Ovary (tissue), 9 donors: ENCODE results near the gene GPATCH4. TPM values are rescaled to one million over a fixed set of nuclear protein-coding genes. Genes with fewer than 3 reads are reported as not detected.
A peak's percentile ranks its signal among the peaks of the same experiment; 100 is the strongest.

Source experiments
- DNase-seq, 5 donors: peaks; one replicate each; pipeline ENCODE4 v3.0.0-alpha.2; 2019 to 2020
- H3K27ac ChIP-seq, 2 donors: fragments of 200-600 bp; one replicate each; pipeline versions ENCODE4 v1.5.1 to v1.8.0; 2019 to 2022
- H3K27me3 ChIP-seq: fragments of 200-600 bp; one replicate; pipeline ENCODE4 v1.8.0; 2022
- H3K36me3 ChIP-seq: fragments of 200-600 bp; sonication (generic); one replicate; pipeline ENCODE4 v1.5.1; 2019
- H3K4me1 ChIP-seq: one replicate; pipeline ENCODE4 v1.8.1; 2013; ENCODE audit warnings: mild to moderate bottlenecking, moderate library complexity; ENCODE audit not compliant: insufficient read depth
- H3K4me3 ChIP-seq: fragments of 200-600 bp; sonication (generic); one replicate; pipeline ENCODE4 v1.5.1; 2017
- H3K9me3 ChIP-seq, 2 donors: fragments of 200-600 bp in 1 of 2; sonication (generic) in 1 of 2; one replicate each; pipeline versions ENCODE4 v1.5.1 to v1.8.1; 2013 to 2019; ENCODE audit warnings: mild to moderate bottlenecking in 1 of 2, moderate library complexity in 1 of 2
- CTCF ChIP-seq, 3 donors: fragments of 450-650 bp in 2 of 3; fragments of 200-600 bp in 1 of 3; IDR thresholded peaks; one replicate each; pipeline versions ENCODE4 v1.5.1 to v1.8.0; 2016 to 2022; ENCODE audit warnings: antibody characterized with exemption in 3 of 3, mild to moderate bottlenecking in 1 of 3
- EP300 ChIP-seq: sonication (generic); formaldehyde crosslinking; IDR thresholded peaks from one replicate; pipeline ENCODE4 v1.6.1; 2017; ENCODE audit warnings: antibody characterized with exemption
- POLR2A ChIP-seq: fragments of 450-650 bp; IDR thresholded peaks from one replicate; pipeline ENCODE4 v1.6.1; 2017; ENCODE audit warnings: antibody characterized with exemption, mild to moderate bottlenecking, moderate library complexity
- WGBS, 3 donors: extraction: QIAGEN DNeasy Blood & Tissue Kit in 1 of 3; methylation state at CpG; one replicate each; pipeline versions ENCODE4 v1.1.5 to v1.1.7; 2013 to 2017; 5-methylcytosine and 5-hydroxymethylcytosine counted together
- intact Hi-C, 4 donors: fragments of 100-400 bp; cut with DNase I; formaldehyde crosslinking; loops; one replicate each; pipeline versions ENCODE4 v1.11.0 to v1.15.1; 2022 to 2023
- polyA plus RNA-seq, 2 donors: library from polyadenylated mRNA; stranded (reverse); fragments of 200-250 nt in 1 of 2; fragments of 350-450 nt in 1 of 2; fragmentation: Illumina TruSeq in 1 of 2; extraction: RNeasy Lipid Tissue Mini Kit (QIAGEN cat#74804) in 1 of 2; gene quantifications; one replicate each; pipeline ENCODE4 v1.2.3, GENCODE V29; 2013 to 2014
- total RNA-seq, 7 donors: library from RNA; depleted of rRNA in 2 of 7; stranded (reverse); fragments of >200 nt in 2 of 7; fragmentation: NEBNext Ultra II Directional in 3 of 7; extraction: Animal tissue kit (Norgen Biotek cat#: 25700) in 3 of 7; gene quantifications; one replicate each; pipeline versions ENCODE4 v1.1.0 to v1.2.4, GENCODE V29; 2016 to 2023
- donor health status: DM: no; HTN: no; CAD: no; lungs with moderate emphysema.
- donor health status: DM: no; HTN: no; CAD: no.
- donor health status: Bipolar disorder and iron deficiency.
- donor health status: DM: yes; HTN: yes; CAD: no.
- donor health status: DM: no; HTN: no; CAD: no.
- donor health status: DM: yes; HTN: yes; CAD: no.

The GPATCH4 gene
- total and polyA plus RNA-seq, 9 donors, result 10.0 to 45.1 (median 22.0) TPM

GRCh38 chr1:156624814-156625435 lies 23.6 kb upstream of the GPATCH4 start:
- Histone ChIP-seq H3K27me3 (no peaks in the 10 kb centered on the region), H3K4me1 (peaks cover 12% of the 10 kb centered on the region), H3K9me3 (no peaks in the 10 kb centered on the region), H3K27ac (peak overlapping the region in 1 of 2 donors; percentile 9), H3K36me3 (no peaks in the 10 kb centered on the region), H3K4me3 (peak overlapping the region; percentile 31)
- TF ChIP-seq EP300, result no peak
- TF ChIP-seq POLR2A, result no peak
- no peak for TF ChIP-seq CTCF (IDR thresholded peaks at IDR 0.05)
- 1% methylated on average over 44 to 55 of the region's 55 CpGs for WGBS, 3 donors
- intact Hi-C loops, result no loop called here
- no peak for DNase-seq

GRCh38 chr1:156623946-156624813 lies 22.9 kb upstream of the GPATCH4 start:
- H3K27ac ChIP-seq, result no peak overlapping the region
- intact Hi-C loops, result no loop called here
- peaks cover 12% of the 10 kb centered on the region for H3K4me1 ChIP-seq
- peak in 3 of 5 donors; percentile 44 to 65 (median 46) for DNase-seq
- 0 to 4% (median 3%) methylated on average over 74 to 87 of the region's 87 CpGs for WGBS, 3 donors
- peak overlapping the region; percentile 31 for H3K4me3 ChIP-seq
- no peaks in the 10 kb centered on the region for H3K27me3 ChIP-seq
- H3K9me3 ChIP-seq, result no peaks in the 10 kb centered on the region
- no peaks in the 10 kb centered on the region for H3K36me3 ChIP-seq
- TF ChIP-seq POLR2A (no peak), CTCF (IDR thresholded peaks at IDR 0.05) (no peak), EP300 (no peak)

- no peak overlapping the region for H3K27ac ChIP-seq
- H3K36me3 ChIP-seq, result no peaks in the 10 kb centered on the region
- WGBS, 3 donors, result 82 to 84% (median 84%) methylated on average over 6 of the region's 6 CpGs
- H3K27me3 ChIP-seq, result no peaks in the 10 kb centered on the region
- H3K4me1 ChIP-seq, result peaks cover 12% of the 10 kb centered on the region
- no peak overlapping the region for H3K4me3 ChIP-seq
- no peaks in the 10 kb centered on the region for H3K9me3 ChIP-seq
- DNase-seq, result no peak
- no peak for TF ChIP-seq POLR2A
- no peak for TF ChIP-seq CTCF (IDR thresholded peaks at IDR 0.05)
- no peak for TF ChIP-seq EP300
- intact Hi-C loops, result no loop called here
Measured at GRCh38 chr1:156622581-156623297, 21.5 kb upstream of the GPATCH4 start.

- Histone ChIP-seq H3K9me3 (no peaks in the 10 kb centered on the region), H3K4me1 (peaks cover 8% of the 10 kb centered on the region), H3K27me3 (no peaks in the 10 kb centered on the region), H3K4me3 (no peak overlapping the region), H3K36me3 (no peaks in the 10 kb centered on the region), H3K27ac (no peak overlapping the region)
- 19 to 35% (median 28%) methylated on average over 6 of the region's 6 CpGs for WGBS, 3 donors
- intact Hi-C loops, result loop anchor here in 1 of 4 donors (10.0 kb wide), 1 partner anchor 265 kb away; no protein-coding TSS in a partner anchor
- no peak for DNase-seq
- TF ChIP-seq CTCF (IDR thresholded peaks at IDR 0.05) (no peak), POLR2A (no peak), EP300 (no peak)
Measured at GRCh38 chr1:156619582-156619955, 18.3 kb upstream of the GPATCH4 start.
